IgD-negative memory B cell (primary cell): ENCODE results near the gene KIRREL3. TPM values are rescaled to one million over a fixed set of nuclear protein-coding genes. Genes with fewer than 3 reads are reported as not detected.

Source experiments
- H3K27ac Mint-ChIP-seq, 3 donors: one replicate each; pipeline ENCODE4 v1.8.0; 2020 to 2022; ENCODE audit warnings: mild to moderate bottlenecking in 3 of 3, mixed read lengths in 3 of 3, moderate library complexity in 1 of 3
- H3K27me3 Mint-ChIP-seq: one replicate; pipeline ENCODE4 v1.8.0; 2021; ENCODE audit warnings: mixed read lengths
- H3K36me3 Mint-ChIP-seq: one replicate; pipeline ENCODE4 v1.8.0; 2020; ENCODE audit warnings: mild to moderate bottlenecking, mixed read lengths
- H3K4me1 Mint-ChIP-seq, 3 donors: one replicate each; pipeline ENCODE4 v1.8.0; 2020 to 2022; ENCODE audit warnings: mixed read lengths in 3 of 3, mild to moderate bottlenecking in 1 of 3
- H3K4me3 Mint-ChIP-seq, 4 donors: one replicate each; pipeline ENCODE4 v1.8.0; 2020 to 2022; ENCODE audit warnings: mild to moderate bottlenecking in 4 of 4, mixed read lengths in 4 of 4, moderate library complexity in 3 of 4
- H3K9me3 Mint-ChIP-seq, 3 donors: one replicate each; pipeline ENCODE4 v1.8.0; 2020 to 2021; ENCODE audit warnings: mixed read lengths in 3 of 3, mild to moderate bottlenecking in 1 of 3
- polyA plus RNA-seq: library from polyadenylated mRNA; unstranded; fragments of 300-500 nt; fragmentation: Illumina TruSeq; gene quantifications from one replicate; pipeline ENCODE4 v1.2.3, GENCODE V29; 2021

Gene KIRREL3
- polyA plus RNA-seq, 1 donor from 2014 or later, result not detected

- no peak overlapping the region for H3K27ac Mint-ChIP-seq
These were observed 137.1 kb downstream of the KIRREL3 start for GRCh38 chr11:126863294-126863997.

DNA sequence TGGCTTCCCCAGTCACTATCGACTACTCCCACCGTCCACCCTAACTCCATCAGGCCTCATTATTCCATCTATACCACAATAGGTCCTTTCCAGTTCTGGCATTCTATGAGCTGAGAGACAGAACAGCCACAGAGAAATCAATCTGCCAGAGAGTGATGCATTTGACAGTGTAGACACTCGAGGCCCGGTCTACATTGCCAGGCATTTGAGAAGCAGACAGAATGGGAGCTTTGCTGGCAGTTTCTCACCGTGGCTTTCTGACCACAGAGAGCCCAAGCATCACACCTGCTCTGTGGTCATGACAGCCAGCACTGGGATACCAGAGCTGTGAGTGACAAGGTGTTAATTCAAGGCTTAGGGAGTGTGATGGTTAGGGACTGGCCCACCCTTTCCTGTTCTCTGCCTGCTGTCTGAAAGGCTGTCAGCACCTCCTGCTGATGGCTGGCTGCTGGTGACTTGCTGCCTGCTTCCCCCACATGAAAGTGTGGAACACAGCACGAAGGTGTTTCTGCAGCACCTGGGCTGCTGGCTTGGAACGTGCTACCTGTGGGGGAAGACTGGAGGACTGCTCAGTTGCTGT, 137.8 kb downstream of the KIRREL3 start:
- Mint-ChIP-seq H3K4me3 (peak overlapping the region in 1 of 4 donors; percentile 52), H3K27me3 (peaks cover 1% of the 10 kb centered on the region)

More at GRCh38 chr11:126863294-126863997, 137.1 kb downstream of the KIRREL3 start:
- peaks cover 0 to 6% (median 2%) of the 10 kb centered on the region in 3 donors for H3K9me3 Mint-ChIP-seq
- peak overlapping the region in 1 of 4 donors; percentile 52 for H3K4me3 Mint-ChIP-seq
- peaks cover 2% of the 10 kb centered on the region for H3K27me3 Mint-ChIP-seq
- peaks cover 0 to 1% (median 0%) of the 10 kb centered on the region in 3 donors for H3K4me1 Mint-ChIP-seq
- H3K36me3 Mint-ChIP-seq, result no peaks in the 10 kb centered on the region

GRCh38 chr11:126861796-126862459, 138.6 kb downstream of the KIRREL3 start:
- Mint-ChIP-seq H3K36me3 (no peaks in the 10 kb centered on the region), H3K9me3 (peaks cover 0 to 6% (median 2%) of the 10 kb centered on the region in 3 donors), H3K27ac (no peak overlapping the region), H3K4me1 (peaks cover 0 to 1% (median 0%) of the 10 kb centered on the region in 3 donors), H3K27me3 (no peaks in the 10 kb centered on the region), H3K4me3 (no peak overlapping the region)

More for the DNA sequence above, 137.8 kb downstream of the KIRREL3 start:
- no peak overlapping the region for H3K27ac Mint-ChIP-seq
- no peaks in the 10 kb centered on the region for H3K36me3 Mint-ChIP-seq
- peaks cover 0 to 1% (median 0%) of the 10 kb centered on the region in 3 donors for H3K4me1 Mint-ChIP-seq
- H3K9me3 Mint-ChIP-seq, result peaks cover 0 to 6% (median 2%) of the 10 kb centered on the region in 3 donors

GRCh38 chr11:126857860-126858808, 142.4 kb downstream of the KIRREL3 start:
- H3K9me3 Mint-ChIP-seq, result peaks cover 0 to 2% (median 2%) of the 10 kb centered on the region in 3 donors
- H3K4me3 Mint-ChIP-seq, result no peak overlapping the region
- peaks cover 1% of the 10 kb centered on the region for H3K36me3 Mint-ChIP-seq
- peaks cover 2% of the 10 kb centered on the region for H3K27me3 Mint-ChIP-seq
- no peak overlapping the region for H3K27ac Mint-ChIP-seq
- no peaks in the 10 kb centered on the region for H3K4me1 Mint-ChIP-seq

- peaks cover 0 to 2% (median 0%) of the 10 kb centered on the region in 3 donors for H3K9me3 Mint-ChIP-seq
- H3K36me3 Mint-ChIP-seq, result peaks cover 1% of the 10 kb centered on the region
- peaks cover 2% of the 10 kb centered on the region for H3K27me3 Mint-ChIP-seq
- no peak overlapping the region for H3K27ac Mint-ChIP-seq
- no peak overlapping the region for H3K4me3 Mint-ChIP-seq
- no peaks in the 10 kb centered on the region for H3K4me1 Mint-ChIP-seq
These were observed 145.0 kb downstream of the KIRREL3 start for GRCh38 chr11:126855536-126855935.

DNA sequence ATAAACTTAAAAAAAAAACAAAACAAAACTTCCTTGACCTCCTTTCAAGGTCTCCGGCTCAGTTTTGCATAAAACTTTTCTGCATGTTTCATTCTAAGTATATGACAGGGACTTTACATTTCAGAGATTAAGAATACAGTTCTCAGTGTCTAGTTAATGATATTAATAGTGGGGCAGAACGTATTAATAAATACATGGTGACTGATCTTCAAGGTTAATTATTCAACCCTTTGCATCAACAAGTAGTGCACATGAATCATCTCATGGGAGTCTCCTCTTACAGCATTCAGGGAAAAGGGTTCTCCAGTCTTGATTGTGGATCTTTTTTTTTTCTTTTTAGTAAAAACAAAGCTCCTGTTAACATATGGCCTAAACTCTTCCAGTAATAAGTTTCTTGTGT, 146.8 kb downstream of the KIRREL3 start:
- no peak overlapping the region for H3K4me3 Mint-ChIP-seq
- peaks cover 1% of the 10 kb centered on the region for H3K36me3 Mint-ChIP-seq
- peaks cover 2% of the 10 kb centered on the region for H3K27me3 Mint-ChIP-seq
- no peaks in the 10 kb centered on the region for H3K9me3 Mint-ChIP-seq
- no peak overlapping the region for H3K27ac Mint-ChIP-seq
- H3K4me1 Mint-ChIP-seq, result no peaks in the 10 kb centered on the region

- Mint-ChIP-seq H3K27ac (no peak overlapping the region), H3K36me3 (no peaks in the 10 kb centered on the region), H3K9me3 (peaks cover 0 to 2% (median 0%) of the 10 kb centered on the region in 3 donors), H3K27me3 (no peaks in the 10 kb centered on the region), H3K4me1 (no peaks in the 10 kb centered on the region), H3K4me3 (no peak overlapping the region)
These were observed 155.8 kb downstream of the KIRREL3 start for GRCh38 chr11:126844789-126845188.

DNA sequence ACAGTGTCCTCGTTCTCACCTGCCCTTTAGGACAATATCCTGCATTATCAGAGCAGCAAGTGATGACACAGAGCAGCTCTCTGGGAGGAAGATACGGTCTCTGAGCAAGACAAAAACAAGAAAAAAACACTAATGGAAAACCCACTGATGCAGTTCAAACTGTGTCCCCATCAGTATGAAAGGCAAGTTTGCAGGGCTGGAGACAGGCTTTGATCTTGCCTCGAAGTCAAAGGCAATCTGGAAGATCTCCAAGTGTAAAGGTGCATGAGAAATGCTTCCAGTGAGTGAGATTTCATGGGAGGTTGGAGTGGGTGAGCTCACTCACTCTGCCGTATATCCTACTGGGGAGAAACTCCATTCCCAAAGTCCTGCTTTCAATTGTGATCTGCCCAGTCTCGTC, 157.5 kb downstream of the KIRREL3 start:
- no peak overlapping the region for H3K27ac Mint-ChIP-seq
- no peaks in the 10 kb centered on the region for H3K4me1 Mint-ChIP-seq
- H3K9me3 Mint-ChIP-seq, result no peaks in the 10 kb centered on the region
- H3K4me3 Mint-ChIP-seq, result no peak overlapping the region
- no peaks in the 10 kb centered on the region for H3K36me3 Mint-ChIP-seq
- H3K27me3 Mint-ChIP-seq, result no peaks in the 10 kb centered on the region

- H3K36me3 Mint-ChIP-seq, result no peaks in the 10 kb centered on the region
- no peak overlapping the region for H3K27ac Mint-ChIP-seq
- H3K4me1 Mint-ChIP-seq, result no peaks in the 10 kb centered on the region
- H3K27me3 Mint-ChIP-seq, result no peaks in the 10 kb centered on the region
- no peaks in the 10 kb centered on the region for H3K9me3 Mint-ChIP-seq
- H3K4me3 Mint-ChIP-seq, result no peak overlapping the region
These were observed 158.6 kb downstream of the KIRREL3 start for GRCh38 chr11:126841999-126842398.

GRCh38 chr11:126840975-126841374, 159.6 kb downstream of the KIRREL3 start:
- H3K4me3 Mint-ChIP-seq, result no peak overlapping the region
- no peak overlapping the region for H3K27ac Mint-ChIP-seq
- no peaks in the 10 kb centered on the region for H3K9me3 Mint-ChIP-seq
- H3K27me3 Mint-ChIP-seq, result no peaks in the 10 kb centered on the region
- no peaks in the 10 kb centered on the region for H3K4me1 Mint-ChIP-seq
- no peaks in the 10 kb centered on the region for H3K36me3 Mint-ChIP-seq

GRCh38 chr11:126840201-126840886, 160.2 kb downstream of the KIRREL3 start:
- H3K27me3 Mint-ChIP-seq, result no peaks in the 10 kb centered on the region
- no peaks in the 10 kb centered on the region for H3K4me1 Mint-ChIP-seq

GRCh38 chr11:126839496-126839895, 161.1 kb downstream of the KIRREL3 start:
- Mint-ChIP-seq H3K27ac (no peak overlapping the region), H3K4me3 (no peak overlapping the region), H3K27me3 (no peaks in the 10 kb centered on the region), H3K4me1 (no peaks in the 10 kb centered on the region), H3K9me3 (peaks cover 0 to 5% (median 0%) of the 10 kb centered on the region in 3 donors), H3K36me3 (no peaks in the 10 kb centered on the region)

More at GRCh38 chr11:126840201-126840886, 160.2 kb downstream of the KIRREL3 start:
- Mint-ChIP-seq H3K36me3 (no peaks in the 10 kb centered on the region), H3K27ac (no peak overlapping the region), H3K9me3 (peaks cover 0 to 1% (median 0%) of the 10 kb centered on the region in 3 donors), H3K4me3 (no peak overlapping the region)

DNA sequence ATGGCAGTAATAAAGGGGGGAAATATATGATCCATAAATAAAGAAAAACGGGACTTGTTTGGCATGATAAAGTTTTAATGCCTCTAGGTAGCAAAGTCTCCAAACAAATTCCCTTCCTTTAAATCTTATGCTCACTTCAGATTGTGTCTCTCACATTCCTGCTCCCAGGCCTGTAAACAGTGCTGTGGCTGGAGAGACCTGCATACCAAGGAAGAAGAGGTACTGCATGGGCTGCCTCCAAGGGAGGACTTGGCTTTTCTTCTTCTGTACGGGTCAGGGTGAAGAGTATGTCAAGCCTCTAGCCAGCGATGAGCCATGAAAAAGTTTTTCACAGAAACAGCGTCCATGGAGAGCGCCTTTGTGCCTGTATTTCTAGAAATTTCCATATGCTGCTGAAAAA, 161.8 kb downstream of the KIRREL3 start:
- no peaks in the 10 kb centered on the region for H3K36me3 Mint-ChIP-seq
- H3K27me3 Mint-ChIP-seq, result no peaks in the 10 kb centered on the region
- H3K9me3 Mint-ChIP-seq, result peaks cover 0 to 5% (median 0%) of the 10 kb centered on the region in 3 donors
- no peaks in the 10 kb centered on the region for H3K4me1 Mint-ChIP-seq
- no peak overlapping the region for H3K27ac Mint-ChIP-seq
- no peak overlapping the region for H3K4me3 Mint-ChIP-seq

DNA sequence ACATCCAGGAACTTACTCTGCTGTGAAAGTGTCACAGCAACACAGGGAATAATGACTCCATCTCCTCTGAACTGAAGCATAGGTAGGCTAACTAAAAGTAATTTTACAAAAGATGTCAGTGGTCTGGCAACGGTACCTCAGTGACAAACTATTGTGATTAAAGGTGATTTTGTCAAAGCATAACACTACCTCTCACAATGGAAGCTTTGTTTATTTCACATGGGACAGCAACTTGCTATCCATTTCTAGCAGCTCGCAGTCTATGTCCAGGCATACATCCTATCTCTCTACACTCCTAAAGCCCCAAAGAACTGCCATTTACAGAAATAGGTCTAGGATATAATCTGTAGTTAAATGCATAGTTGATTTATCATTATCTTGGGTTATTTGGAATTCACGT, 163.0 kb downstream of the KIRREL3 start:
- Mint-ChIP-seq H3K4me3 (no peak overlapping the region), H3K27ac (no peak overlapping the region), H3K9me3 (peaks cover 0 to 5% (median 0%) of the 10 kb centered on the region in 3 donors), H3K4me1 (no peaks in the 10 kb centered on the region), H3K27me3 (no peaks in the 10 kb centered on the region), H3K36me3 (no peaks in the 10 kb centered on the region)
